HG03196 (cell line): ENCODE data around the gene C10orf71.

Experiments used
- ATAC-seq: cut with Tn5 transposase; IDR thresholded peaks from one replicate; pipeline ENCODE4 v1.9.1; 2021; ENCODE audit not compliant: unreplicated experiment

The C10orf71 gene

GRCh38 chr10:49311555-49312236 lies 12.7 kb downstream of the C10orf71 start:
- no peak for ATAC-seq

GRCh38 chr10:49312246-49312869 lies 13.4 kb downstream of the C10orf71 start:
- ATAC-seq = no peak

- no peak for ATAC-seq
These were observed 14.6 kb downstream of the C10orf71 start for GRCh38 chr10:49313501-49314070.

- ATAC-seq = no peak
These were observed 15.8 kb downstream of the C10orf71 start for GRCh38 chr10:49314806-49315205.

DNA sequence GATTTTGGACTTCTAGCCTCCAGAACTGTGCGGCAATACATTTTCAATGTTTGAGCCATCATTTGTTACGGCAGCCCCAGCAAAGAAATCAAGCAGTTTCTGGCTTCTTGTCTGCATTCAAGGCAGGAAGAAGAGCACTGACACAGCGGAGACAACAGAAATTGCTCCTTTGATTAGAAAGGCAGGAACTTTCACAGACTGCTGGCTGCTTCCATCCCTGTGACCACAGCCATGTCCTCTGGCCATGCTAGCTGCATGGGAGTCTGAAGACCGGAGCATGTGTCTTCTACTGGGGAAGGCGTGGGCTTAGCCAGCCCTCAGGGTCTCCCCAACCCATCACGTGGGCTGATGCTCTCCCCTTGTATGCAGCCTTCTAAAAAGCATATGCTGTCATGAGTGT lies 19.1 kb downstream of the C10orf71 start:
- ATAC-seq = no peak

DNA sequence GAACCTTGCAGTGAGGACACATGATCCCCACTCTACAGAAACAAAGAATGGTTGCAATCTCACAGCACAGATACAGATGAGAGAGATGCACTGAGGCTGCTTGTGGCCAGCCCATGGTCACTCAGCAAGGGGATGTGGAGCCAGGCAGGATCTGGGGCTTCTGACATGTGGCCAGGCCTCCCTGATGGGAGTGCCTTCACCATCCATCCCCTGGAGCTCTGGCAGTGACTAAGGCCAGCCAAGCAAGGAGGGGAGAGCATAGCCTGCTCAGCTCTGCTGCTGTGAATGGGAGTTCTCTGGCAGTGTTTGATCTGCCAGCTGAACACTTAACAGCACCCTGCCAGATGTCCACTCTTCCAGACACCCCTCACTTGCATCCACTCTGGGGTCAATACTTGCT lies 19.8 kb downstream of the C10orf71 start:
- no peak for ATAC-seq

- no peak for ATAC-seq
These were observed 20.2 kb downstream of the C10orf71 start for GRCh38 chr10:49319206-49319605.

- ATAC-seq = no peak
These were observed 21.2 kb downstream of the C10orf71 start for GRCh38 chr10:49320191-49320590.

DNA sequence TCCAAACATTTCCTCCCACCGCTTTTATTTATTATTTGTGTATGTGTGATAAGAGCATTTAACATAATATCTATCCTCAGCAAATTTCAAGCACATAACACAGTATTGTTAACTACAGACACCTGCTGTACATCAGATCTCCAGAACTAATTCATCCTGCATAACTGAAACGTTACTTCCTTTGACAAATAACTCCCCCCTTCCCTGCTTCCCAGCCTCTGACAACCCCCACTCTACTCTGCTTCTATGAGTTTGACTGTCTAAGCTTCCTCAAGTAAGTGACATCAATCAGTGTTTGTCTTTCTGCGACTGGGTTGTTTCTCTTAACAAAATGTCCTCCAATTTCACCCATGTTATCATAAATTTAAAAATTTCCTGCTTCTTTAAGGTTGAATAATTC lies 22.1 kb downstream of the C10orf71 start:
- no peak for ATAC-seq

GRCh38 chr10:49322371-49323170 lies 23.6 kb downstream of the C10orf71 start:
- no peak for ATAC-seq

DNA sequence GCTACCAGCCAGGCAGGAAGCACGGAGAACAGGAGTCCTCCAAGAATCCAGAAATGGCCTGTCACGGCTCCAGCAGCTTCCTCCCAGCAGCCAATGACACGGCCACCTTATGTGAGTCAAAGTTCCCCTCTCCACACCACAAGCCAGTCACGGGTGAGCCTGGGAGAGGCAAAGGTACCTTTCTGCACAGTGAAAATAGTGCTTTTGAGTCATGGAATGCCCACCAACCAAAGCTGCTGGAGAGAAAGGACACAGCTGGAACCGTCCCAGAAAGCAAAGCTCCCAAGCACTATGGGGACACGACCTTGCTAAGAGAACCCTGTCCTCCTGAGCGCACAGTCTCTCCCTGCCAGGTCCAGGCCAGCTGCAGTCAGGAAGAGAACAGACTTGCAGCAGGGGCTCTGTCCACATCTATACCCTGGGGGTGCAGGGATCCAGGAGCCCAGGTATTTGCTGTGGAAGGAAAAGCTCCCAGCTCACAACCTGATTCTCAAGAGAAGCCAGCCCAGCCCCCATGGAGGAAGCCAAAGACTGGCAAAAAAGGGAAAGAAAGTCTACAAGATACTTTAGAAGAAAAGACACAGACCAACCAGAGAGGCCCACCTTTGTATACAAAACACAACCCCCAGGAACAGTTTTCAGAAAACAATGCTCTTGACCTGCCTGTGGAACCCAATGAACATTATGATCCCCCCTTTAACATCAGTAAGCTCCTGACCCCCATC lies 24.4 kb downstream of the C10orf71 start:
- no peak for ATAC-seq

- no peak for ATAC-seq
These were observed 24.9 kb downstream of the C10orf71 start for GRCh38 chr10:49323896-49324270.

DNA sequence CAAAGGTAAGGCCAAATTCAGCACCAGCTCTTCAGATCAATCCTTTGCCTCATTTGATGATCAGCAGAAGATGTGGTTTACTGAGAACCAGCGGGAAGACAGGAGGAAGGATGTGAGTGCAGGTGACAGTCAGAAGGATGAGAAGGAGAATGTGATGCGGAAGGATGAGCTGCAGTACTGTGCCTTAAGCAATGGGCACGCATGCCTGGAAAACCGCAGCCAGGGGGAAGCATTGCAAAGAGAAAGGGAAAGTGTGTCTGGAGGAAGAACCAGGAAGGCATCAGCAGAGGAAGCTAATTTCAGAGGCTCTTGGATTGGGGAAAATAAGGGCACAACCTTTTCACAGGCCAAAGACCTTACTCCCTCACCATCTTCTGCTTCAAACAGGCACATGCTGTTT lies 25.7 kb downstream of the C10orf71 start:
- no peak for ATAC-seq

DNA sequence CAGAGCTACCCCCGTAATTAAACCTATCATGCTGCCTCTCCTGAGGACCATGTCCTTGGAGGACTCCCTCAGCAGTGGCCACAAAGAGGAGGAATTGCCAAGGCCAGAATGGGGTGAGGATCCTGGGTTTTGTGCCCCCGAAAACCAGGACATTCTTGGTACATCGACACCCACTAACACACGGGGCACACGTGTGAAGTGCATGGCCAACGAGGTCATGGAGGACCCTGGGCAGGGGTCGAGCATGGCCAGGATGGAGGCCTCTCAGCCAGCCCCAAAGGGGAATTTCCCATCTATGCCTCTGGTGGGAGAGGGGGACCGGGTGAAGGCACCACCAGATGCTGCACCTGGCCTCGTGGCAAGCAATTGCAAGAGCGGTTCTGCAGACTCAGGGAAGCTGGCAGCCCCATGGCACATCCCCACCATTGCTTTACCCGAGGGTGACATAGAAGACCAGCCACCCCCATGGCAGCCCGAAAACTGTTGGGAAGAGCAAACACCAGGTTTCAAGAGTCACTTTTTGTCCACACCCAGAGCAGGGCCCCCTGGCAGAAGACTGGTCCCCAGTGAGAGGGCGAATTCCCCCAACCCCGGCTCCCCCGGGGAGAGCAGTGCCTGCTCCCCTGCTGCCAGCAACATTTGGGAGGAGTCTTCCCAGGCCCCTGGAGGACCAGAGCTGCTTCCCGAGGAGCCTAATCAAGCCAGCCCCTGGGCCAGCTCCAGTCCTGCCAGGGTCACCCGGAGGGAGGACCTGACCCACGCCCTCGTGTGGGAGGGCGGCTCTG lies 26.4 kb downstream of the C10orf71 start:
- no peak for ATAC-seq

DNA sequence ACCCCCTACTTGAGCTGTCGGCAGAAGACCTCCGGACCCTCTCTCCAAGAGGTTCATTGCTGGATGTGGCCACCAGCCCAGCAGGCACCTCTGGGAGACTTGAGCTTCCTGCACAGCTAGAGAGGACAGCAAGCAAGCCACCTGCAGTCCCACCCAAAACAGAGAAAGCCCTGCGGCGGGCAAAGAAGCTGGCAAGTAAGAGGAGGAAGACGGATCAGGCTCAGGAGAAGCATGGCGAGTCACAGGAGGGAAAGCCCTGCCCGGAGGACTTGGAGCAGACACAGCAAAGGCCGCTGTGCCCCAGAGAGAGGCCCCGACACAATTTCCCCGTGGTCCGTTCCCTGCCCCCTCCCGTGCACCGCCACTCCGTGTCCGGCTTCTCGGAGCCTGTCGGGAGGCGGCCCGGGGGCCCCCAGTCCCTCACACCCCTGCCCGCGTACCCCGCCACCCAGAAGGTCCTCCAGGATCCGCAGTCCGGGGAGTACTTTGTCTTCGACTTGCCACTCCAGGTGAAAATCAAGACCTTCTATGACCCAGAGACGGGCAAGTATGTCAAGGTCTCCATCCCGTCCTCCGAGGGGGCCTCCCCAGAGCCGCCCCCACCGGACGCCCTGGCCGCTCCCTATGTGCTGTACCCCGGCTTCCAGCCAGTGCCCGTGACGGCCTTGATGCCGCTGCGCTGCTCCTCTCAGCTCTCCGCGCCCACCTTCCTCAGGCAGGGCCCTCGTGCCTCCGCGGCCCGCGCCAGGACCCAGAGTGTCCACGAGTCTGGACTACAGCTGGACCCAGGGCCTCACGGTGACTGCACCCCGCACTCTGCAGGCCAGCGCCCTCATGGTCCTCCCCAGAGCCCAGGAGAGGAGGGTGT lies 27.2 kb downstream of the C10orf71 start:
- no peak for ATAC-seq

- ATAC-seq = no peak
These were observed 28.3 kb downstream of the C10orf71 start for GRCh38 chr10:49327036-49327813.

DNA sequence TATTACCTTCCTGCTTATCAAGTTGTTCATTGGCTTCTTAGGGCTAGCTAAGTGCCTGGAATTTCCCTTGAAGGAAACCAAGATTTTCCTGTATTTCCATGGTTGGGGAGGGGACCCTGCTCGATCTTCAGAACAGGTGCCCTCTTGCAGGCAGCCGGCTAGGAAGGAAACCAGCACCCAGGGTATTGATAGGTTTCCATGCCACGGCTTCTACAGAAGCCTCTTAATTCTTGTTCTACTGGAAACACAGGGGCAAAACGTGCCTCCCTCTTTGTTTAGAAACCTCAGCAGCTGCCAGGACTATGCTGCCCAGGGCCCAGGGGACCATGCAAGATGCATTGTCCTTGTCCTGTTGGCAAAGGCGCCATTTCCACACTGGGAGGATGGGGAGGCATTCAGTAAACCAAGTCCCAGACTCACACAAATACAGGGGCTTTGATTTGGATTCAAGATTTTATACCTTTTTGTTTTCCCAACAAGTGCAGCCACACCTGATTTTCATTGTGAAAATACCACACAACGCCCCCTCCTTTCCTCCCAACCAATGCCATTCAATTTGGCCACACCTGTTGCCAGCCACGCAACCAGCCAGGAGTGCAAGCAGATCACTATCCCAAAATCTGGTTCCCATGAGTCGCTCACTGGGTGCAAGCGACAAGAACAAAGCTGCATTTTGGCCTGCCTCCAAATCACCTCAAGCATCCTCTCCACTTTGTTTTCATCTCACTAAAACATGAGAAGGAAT lies 29.6 kb downstream of the C10orf71 start:
- no peak for ATAC-seq

DNA sequence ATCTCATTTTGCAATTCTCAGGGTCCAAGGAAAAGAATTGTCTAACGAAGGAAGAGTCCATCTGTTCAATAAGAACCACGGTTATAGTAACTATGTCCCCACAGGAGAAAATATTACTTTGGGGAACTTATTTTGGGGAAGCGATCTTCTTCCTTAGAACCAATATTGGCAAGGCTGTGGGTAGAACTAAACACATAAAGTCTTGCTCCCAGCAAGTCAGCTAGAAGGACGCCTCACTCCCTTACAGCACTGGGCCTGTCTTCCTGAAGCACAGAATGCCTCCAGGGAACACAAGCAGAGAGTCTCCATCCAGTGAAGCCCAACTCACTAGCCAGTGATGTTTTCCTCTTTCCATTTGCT lies 30.2 kb downstream of the C10orf71 start:
- ATAC-seq = no peak
